HG02610 (cell line): ENCODE results near the gene RFX8.

Experiments
- ATAC-seq: cut with Tn5 transposase; IDR thresholded peaks from one replicate; pipeline ENCODE4 v1.9.1; 2021; ENCODE audit warnings: mild to moderate bottlenecking, moderate library complexity; ENCODE audit not compliant: unreplicated experiment

RFX8 gene

DNA sequence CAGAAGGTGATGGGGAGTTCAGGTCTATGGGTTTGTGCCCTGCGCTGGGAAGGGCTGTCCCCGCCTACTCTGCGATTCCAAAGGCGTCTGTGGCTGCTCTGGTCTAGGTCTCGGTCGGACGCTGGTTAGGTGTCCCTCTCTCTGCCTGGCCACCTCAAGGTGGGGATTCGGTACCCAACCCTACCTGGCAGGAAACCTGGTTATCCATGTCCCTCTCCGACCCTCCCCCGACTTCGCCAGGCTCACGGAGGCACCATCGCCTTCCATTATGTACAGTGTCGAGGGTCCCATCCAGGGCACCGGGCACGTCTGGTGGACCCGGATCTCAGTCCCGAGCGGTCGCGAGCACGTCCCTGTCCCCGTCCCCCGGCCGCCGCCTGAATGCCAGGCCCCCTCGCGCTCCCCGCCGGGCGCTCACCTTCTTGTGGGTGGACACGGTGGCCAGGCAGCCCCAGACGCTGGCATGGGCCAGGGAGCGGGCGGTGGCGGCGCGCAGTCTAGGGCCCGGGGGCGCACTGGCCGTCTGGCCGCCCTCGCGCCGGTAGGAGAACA is 88.2 kb downstream of the RFX8 start:
- no peak for ATAC-seq

GRCh38 chr2:101383016-101383541 is 91.8 kb downstream of the RFX8 start:
- no peak for ATAC-seq

- no peak for ATAC-seq
Measured at GRCh38 chr2:101382442-101382841, 92.5 kb downstream of the RFX8 start.

GRCh38 chr2:101380376-101380775 is 94.5 kb downstream of the RFX8 start:
- ATAC-seq: no peak

- ATAC-seq: no peak
Measured at GRCh38 chr2:101379091-101379490, 95.8 kb downstream of the RFX8 start.

- no peak for ATAC-seq
Measured at GRCh38 chr2:101375653-101376052, 99.3 kb downstream of the RFX8 start.

DNA sequence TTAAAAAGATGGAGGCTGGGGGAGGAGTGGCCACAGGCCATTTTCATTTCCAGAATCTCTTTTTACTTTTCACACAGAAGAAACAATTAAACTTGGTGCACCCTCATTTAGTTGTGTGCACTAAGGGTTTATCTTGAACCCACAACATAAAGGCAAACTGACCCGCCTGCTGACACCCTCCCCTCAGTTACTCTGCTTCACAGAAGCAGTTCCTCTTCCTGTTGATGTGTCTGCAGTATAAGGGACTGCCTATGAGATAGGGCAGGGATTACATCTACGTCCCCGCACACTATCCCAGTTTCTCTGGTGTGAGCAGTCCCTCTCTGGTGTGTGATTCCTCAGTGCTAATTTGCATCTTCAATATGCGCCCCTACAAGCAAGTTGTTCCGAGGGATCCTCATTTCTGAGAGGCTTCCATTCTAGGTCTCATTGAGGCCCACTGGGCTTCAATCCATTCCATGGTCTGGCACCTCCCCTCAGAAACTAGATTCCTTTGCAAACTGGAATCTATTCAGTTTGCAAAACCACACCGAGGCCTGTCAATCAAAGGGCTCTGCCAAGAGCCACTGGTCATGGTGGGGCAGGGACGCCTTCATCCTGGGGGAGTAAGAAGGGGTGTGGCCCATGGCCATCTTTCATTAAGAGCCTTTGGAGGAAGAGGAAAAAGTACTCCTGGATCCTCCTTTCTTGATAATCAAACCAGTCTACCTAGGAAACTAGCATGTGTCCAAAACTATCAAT is 99.9 kb downstream of the RFX8 start:
- no peak for ATAC-seq

- ATAC-seq: no peak
Measured at GRCh38 chr2:101372792-101373191, 102.1 kb downstream of the RFX8 start.

DNA sequence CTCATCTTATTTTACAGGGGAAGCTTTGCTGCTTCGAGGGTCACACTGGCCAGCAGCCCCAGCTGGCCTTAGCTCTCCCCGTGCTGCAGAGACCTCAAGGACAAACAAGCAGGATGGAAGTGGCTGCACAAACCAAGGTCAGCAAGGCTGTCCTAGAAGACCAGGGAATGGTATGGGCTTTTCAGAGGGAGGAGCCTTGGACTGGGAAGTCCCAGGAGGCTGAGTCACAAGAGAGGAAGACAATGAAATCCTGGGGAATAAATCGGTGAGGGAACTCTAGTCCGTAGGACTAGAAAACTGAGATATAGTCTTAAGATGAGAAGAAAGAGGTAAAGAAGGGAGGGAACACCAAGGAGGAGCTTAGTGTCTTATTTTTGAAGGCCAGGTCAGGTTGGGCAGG is 103.3 kb downstream of the RFX8 start:
- no peak for ATAC-seq

DNA sequence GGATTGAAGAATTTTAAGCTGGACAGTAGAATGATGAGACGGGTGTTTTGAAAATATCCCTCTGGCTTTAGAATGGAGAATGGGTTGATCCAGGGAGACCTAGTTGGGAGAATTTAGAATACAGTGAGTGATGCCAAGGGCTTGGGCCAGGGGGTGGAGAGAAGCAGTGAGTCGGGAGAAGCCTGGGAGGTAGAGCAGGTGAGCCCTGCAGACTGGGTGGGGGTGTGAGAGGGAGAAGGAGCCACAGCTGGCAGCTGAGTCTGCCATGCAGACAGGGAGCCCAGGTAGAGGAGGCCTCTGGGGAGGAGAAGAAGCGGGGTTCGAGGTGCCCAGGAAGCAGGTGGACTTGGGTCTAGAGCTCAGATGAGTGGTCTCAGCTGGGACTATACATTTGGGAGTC is 105.8 kb downstream of the RFX8 start:
- ATAC-seq: no peak

DNA sequence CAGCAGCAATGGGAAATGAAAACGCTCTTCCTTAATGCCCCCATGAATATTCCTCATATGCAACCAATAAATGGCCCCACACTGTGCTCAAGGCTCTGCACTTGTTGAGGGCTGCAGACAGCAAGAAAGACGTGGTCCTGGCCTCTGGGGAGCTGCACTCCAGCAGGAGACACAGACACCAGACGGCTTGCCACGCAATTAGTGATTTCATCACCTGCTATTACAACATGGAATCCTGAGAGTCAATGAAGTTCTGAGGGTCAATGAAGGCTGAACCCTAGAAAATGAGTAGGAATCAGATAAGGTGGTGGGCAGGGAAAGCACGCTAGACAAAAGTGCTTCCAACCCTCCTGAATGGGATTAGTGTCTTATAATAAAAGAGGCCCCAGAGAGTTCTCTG is 106.5 kb downstream of the RFX8 start:
- ATAC-seq: no peak

- no peak for ATAC-seq
Measured at GRCh38 chr2:101367508-101367907, 107.4 kb downstream of the RFX8 start.

DNA sequence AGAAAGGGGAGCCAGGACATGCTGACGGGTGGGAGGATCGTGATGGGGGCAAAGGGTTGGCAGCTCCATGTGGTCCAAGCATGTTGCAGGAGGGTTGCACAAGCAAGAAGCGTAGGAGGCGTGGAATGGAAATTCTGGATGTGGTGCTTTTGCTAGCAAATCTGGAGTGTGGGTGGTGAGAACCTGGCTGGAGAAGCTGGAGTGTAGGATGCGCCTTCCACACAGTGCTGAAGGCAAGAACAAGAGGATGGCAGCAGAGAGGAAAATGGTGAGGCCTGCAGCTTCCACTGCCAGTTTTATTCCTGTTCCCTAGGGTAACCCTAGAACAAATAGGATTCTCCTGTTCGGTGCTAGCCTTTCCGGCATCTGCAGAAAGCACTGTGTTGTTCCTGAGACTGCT is 110.0 kb downstream of the RFX8 start:
- ATAC-seq: no peak

DNA sequence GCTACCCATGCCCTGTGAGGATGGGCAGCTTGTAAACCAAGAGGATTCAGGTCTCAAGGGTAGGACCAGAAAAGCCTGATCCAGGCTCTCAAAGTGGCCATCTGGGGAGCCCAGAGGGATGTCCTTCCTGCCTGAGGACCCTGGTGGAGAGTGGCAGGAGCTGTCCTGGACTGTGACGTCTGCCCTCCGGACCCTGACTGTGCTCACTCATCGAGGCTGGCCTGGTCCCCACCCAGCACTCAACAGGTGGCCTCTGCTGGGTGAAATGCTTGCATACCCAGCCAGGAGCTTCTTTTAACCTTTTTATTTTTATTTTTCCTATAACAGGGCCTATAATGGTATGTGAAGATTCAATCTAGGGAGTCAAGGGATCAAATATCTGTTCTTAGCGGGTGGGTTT is 112.1 kb downstream of the RFX8 start:
- no peak for ATAC-seq

DNA sequence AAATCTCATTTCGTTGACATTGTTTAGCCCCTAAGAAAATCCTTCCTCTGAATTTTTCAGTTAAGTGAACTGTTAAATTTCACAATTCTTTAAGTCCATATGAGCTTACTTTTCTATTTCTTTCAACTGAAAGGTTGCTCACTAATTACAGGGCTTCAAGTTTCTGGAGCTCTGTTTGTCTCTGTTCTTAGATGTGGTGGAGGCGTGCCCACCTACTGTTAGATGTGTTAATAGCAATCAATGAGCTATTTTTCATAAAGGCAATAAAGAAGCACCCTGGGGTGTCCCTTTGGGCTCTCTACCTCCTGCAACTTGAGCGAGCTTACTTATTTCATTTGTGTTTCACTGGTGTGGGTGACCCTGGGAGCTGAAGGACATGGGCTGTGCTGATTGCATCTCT is 112.6 kb downstream of the RFX8 start:
- ATAC-seq: no peak

- ATAC-seq: no peak
Measured at GRCh38 chr2:101361522-101361921, 113.4 kb downstream of the RFX8 start.

- no peak for ATAC-seq
Measured at GRCh38 chr2:101361121-101361520, 113.8 kb downstream of the RFX8 start.

DNA sequence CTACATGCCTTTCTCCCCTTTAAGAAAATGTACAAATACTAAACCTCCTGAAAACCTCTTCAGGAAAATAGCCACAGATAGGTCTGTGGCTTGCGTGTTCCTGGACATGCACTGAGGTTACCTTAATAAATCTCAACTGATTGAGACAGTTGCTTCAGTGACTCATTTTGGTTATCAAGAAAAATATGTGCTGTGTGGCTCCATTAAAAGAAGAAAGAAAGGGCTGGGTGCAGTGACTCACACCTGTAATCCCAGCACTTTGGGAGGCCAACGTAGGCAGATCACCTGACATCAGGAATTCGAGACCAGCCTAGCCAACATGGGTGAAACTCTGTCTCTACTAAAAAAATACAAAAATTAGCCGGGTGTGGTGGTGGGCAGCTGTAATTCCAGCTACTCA is 114.7 kb downstream of the RFX8 start:
- ATAC-seq: no peak

DNA sequence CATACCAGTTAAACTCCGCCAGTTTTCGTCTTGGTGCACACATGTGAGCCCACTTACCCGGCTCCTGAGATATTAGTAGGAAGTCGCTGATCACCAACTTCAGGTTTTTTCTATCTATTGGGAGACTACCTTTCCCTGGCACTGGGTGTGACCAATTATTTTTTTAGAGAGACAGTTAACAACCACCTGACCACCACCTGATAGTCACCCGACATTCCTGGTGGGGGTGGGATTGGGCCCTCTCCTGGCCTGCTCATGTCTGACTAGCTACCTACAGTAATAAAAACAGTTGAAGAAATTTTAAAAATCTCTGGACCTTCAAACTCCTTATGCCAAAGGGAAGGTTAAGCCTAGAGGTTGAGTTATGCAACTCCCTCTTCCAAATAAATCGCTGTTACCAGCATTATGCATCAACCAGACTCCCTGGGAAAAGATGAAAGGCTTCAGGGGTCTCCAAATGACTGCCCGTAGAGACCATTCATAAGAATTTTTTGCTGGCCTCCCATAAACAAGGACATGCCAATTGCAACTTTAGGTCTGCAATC is 115.4 kb downstream of the RFX8 start:
- ATAC-seq: no peak

DNA sequence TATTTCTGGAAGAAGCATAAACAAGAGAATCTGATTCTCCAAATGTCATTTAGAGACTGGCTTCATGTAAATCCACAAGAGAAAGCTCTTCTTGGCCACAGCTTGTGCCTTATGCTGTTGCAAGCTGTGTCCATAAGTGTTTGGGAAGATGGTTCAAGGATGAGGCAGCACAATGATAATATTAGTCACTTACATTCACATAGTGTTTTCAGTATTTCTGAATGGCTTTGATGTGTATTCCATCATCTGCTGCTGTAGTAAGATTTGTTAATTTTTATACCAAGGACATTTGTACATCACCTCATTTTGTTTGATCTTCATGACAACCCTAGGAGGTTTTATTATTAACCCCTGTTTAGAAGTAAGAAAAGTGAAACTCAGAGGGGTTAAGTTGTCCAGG is 117.5 kb downstream of the RFX8 start:
- no peak for ATAC-seq

DNA sequence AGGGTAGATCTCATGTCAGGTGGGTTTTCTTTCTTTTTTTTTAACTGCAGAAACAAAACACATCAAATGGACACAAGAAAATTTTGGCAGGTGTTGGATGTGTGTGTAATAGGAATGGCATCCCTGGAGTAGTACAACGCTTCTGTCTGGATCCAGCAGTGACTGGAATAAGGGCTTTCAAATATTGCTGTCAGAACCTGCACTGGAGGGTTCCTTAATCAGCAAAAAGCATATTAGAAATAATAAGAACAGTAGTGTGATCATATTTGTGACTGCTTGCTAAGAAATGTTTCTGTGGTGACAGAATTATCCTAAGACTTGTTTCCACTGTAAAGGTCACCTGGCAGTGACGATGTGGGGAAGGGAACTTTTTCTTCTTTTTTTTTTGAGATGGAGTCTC is 118.4 kb downstream of the RFX8 start:
- ATAC-seq: no peak

DNA sequence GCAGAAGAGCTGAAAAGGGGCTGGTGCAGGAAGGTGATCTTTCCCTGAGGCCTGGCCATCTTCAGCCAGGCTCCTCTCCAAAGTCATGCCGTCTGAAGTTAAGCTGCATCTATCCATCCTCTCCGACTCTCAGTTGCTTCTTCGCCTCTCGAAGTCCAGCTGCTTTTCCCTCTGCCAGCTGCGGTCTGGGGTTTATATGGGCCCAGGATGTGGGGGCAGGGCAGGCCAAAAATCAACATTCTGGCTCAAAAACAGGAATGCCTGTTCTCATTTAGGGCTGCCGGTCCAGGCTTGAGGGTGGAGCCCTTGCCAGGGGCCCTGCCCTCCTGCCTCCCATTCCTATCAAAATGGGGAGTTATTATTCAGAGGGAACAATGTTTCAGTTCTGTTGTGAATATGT is 118.9 kb downstream of the RFX8 start:
- no peak for ATAC-seq
